ENCODE results near the gene TLDC2.
"Not testable (repeated sequence)": the region's sequence is repeated elsewhere in the genome, so short reads cannot be mapped to it uniquely, and the experiment has no call there.

The TLDC2 gene

DNA sequence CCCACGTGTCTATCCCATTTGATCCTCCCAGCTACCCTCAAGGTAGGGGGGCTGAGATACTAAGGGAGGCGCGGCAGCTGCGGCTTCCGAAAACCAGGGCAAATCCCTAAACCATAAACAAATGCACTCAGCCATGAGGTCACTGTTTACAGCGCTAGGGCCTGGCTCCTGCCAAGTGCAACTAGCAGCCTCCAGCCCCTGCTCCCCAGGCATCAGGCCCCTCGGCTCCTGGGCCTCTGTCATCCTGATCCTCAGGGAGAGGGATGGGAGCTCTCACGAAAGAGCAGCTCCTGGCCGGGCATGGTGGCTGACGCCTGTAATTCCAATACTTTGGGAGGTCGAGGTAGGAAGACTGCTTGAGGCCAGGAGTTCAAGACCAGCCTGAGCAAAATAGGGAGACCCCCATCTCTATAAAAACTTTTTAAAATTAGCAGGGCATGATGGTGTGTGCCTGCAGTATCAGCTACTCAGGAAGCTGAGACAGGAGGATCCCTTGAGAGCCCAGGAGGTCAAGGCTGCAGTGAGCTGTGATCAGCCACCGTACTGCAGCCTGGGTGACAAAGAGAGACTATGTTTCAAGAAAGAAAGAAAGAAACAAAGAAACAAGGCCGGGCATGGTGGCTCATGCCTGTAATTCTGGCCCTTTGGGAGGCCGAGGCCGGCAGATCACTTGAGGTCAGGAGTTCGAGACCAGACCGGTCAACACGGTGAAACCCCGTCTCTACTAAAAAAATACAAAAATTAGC, 42.5 kb upstream of the TLDC2 start:
- in situ Hi-C loops (cut with MboI; ENCODE audit: low pct_unique_long_range_greater_than_20kb, low sequenced_read_pairs, unreplicated experiment): no loop called here
- TF ChIP-seq, protein P1, sequence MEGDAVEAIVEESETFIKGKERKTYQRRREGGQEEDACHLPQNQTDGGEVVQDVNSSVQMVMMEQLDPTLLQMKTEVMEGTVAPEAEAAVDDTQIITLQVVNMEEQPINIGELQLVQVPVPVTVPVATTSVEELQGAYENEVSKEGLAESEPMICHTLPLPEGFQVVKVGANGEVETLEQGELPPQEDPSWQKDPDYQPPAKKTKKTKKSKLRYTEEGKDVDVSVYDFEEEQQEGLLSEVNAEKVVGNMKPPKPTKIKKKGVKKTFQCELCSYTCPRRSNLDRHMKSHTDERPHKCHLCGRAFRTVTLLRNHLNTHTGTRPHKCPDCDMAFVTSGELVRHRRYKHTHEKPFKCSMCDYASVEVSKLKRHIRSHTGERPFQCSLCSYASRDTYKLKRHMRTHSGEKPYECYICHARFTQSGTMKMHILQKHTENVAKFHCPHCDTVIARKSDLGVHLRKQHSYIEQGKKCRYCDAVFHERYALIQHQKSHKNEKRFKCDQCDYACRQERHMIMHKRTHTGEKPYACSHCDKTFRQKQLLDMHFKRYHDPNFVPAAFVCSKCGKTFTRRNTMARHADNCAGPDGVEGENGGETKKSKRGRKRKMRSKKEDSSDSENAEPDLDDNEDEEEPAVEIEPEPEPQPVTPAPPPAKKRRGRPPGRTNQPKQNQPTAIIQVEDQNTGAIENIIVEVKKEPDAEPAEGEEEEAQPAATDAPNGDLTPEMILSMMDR (IDR thresholded peaks at IDR 0.05; ENCODE audit: extremely low read depth, insufficient read depth, missing control alignments): no peak
- no peak for DNase-seq (ENCODE audit: low spot score)

DNA sequence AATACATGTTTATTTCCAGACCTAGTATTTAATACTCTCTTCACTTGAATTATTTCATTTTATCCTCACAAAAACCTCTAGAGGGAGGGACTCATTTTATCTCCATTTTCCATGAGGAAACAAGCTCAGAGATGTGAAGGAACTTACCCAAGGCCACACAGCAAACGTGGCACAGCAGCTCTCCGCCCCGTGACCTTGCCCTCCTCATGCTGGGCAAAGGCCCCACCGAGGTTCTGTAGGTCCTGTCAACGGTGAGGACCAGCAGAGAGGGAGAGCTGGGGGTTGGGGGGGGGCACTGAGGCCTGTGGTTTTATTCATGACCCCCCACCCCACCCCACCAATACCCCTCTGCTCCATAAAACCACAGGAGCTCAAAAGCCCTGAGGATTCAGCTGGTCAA, 40.9 kb upstream of the TLDC2 start:
- TF ChIP-seq, protein P1 (IDR thresholded peaks at IDR 0.05; ENCODE audit: extremely low read depth, insufficient read depth, missing control alignments): no peak
- no peak for DNase-seq (ENCODE audit: low spot score)
- in situ Hi-C loops (cut with MboI; ENCODE audit: low pct_unique_long_range_greater_than_20kb, low sequenced_read_pairs, unreplicated experiment): no loop called here

DNA sequence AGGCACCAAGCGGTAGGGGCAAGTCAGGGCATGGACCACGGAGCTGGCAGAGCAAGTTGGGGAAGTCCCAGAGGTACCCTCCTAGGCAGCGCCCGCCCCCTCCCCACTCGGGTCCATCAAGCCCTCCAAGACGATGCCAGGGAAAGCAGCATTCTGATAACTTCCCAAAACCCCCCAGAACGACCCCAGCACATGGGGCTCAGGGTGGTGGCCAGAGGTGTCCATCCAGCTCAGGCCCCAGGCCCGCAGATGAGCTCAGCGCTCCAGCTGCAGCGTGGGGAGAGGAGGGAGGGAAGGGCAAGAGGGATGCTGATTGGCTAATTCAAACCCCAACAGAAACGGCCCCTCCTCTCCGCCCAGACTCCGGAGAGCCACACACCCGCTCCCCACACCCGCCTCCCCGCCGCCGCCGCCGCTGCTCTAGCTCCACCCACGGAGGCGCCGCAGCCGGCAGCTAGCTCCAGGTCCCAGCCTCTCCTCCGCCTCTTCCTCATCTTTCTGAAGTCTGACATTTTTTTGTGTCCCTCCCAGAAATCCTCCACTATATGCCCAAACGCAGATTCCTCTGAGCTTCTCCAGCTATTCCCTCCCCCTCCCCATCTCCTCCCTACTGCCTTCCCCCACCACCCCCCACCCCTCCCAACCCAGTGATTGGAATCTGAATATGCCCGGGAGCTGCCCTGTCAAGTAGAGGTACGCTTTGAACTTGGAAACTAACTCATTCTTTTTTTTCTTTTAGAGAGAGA, 40.3 kb upstream of the TLDC2 start:
- in situ Hi-C loops (cut with MboI; ENCODE audit: low pct_unique_long_range_greater_than_20kb, low sequenced_read_pairs, unreplicated experiment): no loop called here
- TF ChIP-seq, protein P1 (IDR thresholded peaks at IDR 0.05; ENCODE audit: extremely low read depth, insufficient read depth, missing control alignments): no peak
- DNase-seq (ENCODE audit: low spot score): peak; percentile 98

DNA sequence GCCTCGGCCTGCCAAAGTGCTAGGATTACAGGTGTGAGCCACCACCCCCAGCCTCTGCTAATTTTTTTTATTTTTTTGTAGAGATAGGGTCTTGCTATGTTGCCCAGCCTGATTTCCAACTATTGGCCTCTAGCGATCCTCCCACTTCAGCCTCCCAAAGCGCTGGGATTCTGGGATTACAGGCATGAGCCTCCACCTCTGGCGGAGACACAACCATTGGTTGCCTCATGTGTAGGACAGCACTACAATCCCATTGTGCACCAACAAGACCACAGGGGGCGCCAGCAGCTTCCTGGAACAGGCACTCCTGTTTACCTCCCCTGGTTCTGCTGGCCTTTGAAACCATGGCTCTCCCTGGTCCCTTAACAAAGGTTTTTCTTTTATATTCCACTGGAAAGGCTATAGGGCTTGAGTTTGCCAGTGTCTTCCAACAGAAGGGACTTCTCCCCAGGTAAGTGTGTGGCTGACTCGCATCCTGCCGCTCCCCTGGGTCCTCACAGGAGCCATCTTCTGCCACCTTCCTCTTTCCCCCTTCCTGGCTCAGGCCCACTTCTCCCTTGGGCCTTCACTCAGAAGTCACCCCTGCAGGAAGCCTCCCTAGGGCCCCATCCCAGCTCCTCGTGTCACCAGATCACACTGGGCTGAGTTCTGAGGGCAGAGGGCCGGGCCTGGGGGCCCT, 39.2 kb upstream of the TLDC2 start:
- in situ Hi-C loops (cut with MboI; ENCODE audit: low pct_unique_long_range_greater_than_20kb, low sequenced_read_pairs, unreplicated experiment): no loop called here
- DNase-seq (ENCODE audit: low spot score): peak; percentile 79
- TF ChIP-seq, protein P1 (IDR thresholded peaks at IDR 0.05; ENCODE audit: extremely low read depth, insufficient read depth, missing control alignments): peak; percentile 79

DNA sequence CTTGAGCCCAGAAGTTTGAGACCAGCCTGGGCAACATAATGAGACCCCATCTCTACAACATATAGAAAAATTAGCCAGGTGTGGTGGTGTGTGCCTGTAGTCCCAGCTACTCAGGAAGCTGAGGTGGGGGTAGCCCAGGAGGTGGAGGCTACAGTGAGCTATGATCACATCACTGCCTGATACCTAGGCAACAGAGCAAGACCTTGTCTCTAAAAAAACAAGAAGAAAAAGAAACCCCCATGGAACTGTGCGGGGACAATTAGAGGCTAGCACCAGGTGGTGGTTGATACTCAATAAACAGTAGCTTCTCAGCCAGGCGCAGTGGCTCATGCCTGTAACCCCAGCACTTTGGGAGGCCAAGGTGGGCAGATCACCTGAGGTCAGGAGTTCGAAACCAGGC, 37.6 kb upstream of the TLDC2 start:
- in situ Hi-C loops (cut with MboI; ENCODE audit: low pct_unique_long_range_greater_than_20kb, low sequenced_read_pairs, unreplicated experiment); DNase-seq (ENCODE audit: low spot score): not testable (repeated sequence)

DNA sequence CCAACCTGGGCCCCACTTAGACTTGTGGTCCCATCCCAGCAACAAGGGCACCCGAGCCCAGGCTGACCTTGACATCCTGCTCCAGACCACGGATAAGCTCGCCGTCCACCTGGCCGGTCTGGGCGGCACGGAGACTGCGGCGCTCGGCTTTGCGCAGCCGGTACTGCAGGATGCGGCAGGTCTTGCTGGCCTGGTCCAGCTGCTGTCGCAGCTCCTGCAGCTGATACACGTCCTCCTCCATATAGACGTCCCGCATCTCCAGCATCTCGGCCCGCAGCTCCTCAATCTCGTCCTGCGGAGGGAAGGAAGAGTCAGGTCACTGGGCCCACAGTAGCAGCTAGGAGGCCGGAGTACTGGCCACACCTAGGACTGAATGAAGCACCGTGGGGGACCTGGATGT, 36.8 kb upstream of the TLDC2 start:
- in situ Hi-C loops (cut with MboI; ENCODE audit: low pct_unique_long_range_greater_than_20kb, low sequenced_read_pairs, unreplicated experiment): no loop called here
- TF ChIP-seq, protein P1 (IDR thresholded peaks at IDR 0.05; ENCODE audit: extremely low read depth, insufficient read depth, missing control alignments): no peak
- DNase-seq (ENCODE audit: low spot score): no peak

DNA sequence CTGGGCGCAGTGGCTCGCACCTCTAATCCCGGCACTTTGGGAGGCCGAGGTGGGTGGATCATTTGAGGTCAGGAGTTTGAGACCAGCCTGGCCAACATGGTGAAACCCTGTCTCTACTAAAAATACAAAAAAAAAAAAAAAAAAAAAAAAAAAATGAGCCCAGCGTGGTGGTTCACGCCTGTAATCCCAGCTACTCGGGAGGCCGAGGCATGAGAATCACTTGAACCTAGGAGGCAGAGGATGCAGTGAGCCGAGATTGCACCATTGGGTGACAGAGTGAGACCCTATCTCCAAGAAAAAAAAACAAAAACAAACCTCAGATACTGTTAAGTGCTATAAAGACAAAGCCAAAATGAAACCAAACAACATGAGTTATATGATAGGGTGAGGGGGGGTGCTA, 34.9 kb upstream of the TLDC2 start:
- in situ Hi-C loops (cut with MboI; ENCODE audit: low pct_unique_long_range_greater_than_20kb, low sequenced_read_pairs, unreplicated experiment); DNase-seq (ENCODE audit: low spot score): not testable (repeated sequence)
